Neural crest cell (in vitro differentiated cells): Measurements from ENCODE around the gene TOR1AIP1. TPM values are rescaled to one million over a fixed set of nuclear protein-coding genes. Genes with fewer than 3 reads are reported as not detected.

Source experiments
- DNase-seq: peaks from one replicate; pipeline ENCODE4 v3.0.0; 2021; ENCODE audit warnings: low read depth, mixed read lengths, low spot score
- H3K27ac Mint-ChIP-seq: one replicate; pipeline ENCODE4 v1.8.0; 2021; ENCODE audit warnings: mild to moderate bottlenecking, mixed read lengths; ENCODE audit not compliant: unreplicated experiment
- H3K27me3 Mint-ChIP-seq: 2 replicates; pipeline ENCODE4 v1.8.0; 2021; ENCODE audit warnings: low read depth, mild to moderate bottlenecking, mixed read lengths
- H3K36me3 Mint-ChIP-seq: 2 replicates; pipeline ENCODE4 v1.8.0; 2021; ENCODE audit warnings: low read depth, mild to moderate bottlenecking, mixed read lengths
- H3K4me1 Mint-ChIP-seq: 2 replicates; pipeline ENCODE4 v1.8.0; 2021; ENCODE audit warnings: mixed read lengths
- H3K4me3 Mint-ChIP-seq: one replicate; pipeline ENCODE4 v1.8.0; 2021; ENCODE audit warnings: mild to moderate bottlenecking, mixed read lengths
- H3K9me3 Mint-ChIP-seq: 2 replicates; pipeline ENCODE4 v1.8.0; 2021; ENCODE audit warnings: mixed read lengths
- CTCF ChIP-seq: fragments of 200-600 bp; sonication (generic); conservative IDR thresholded peaks from 2 replicates; pipeline ENCODE4 v1.5.0; 2021; ENCODE audit warnings: antibody characterized with exemption, mild to moderate bottlenecking
- total RNA-seq: library from RNA; stranded (reverse); gene quantifications from 2 replicates; pipeline ENCODE4 v1.2.1, GENCODE V29; 2021

TOR1AIP1 gene
- total RNA-seq, 1 donor from 2014 or later, result 22.1 TPM

DNA sequence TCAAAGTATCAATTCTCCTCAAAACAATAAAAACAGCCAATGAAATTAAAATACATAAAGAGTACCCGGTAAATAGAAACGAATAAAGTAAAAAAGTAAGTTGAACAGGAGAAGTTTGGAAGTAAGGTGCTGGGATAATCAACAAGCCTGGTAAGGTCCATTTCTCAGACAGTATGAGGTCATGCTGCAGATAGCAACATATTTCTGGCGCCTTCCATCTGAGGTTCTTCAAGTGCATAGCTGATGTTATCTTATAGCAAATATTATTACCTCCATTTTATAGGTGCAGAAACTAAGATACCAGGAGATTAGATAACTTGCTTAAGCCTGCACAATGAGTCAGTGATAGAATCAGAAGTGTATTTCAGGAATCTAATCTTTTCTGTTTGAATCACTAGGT, 48.8 kb downstream of the TOR1AIP1 start:
- Mint-ChIP-seq H3K27ac (no peak overlapping the region), H3K4me1 (no peaks in the 10 kb centered on the region), H3K9me3 (no peaks in the 10 kb centered on the region), H3K36me3 (no peaks in the 10 kb centered on the region), H3K27me3 (no peaks in the 10 kb centered on the region), H3K4me3 (no peak overlapping the region)
- no peak for DNase-seq
- no peak for TF ChIP-seq CTCF

DNA sequence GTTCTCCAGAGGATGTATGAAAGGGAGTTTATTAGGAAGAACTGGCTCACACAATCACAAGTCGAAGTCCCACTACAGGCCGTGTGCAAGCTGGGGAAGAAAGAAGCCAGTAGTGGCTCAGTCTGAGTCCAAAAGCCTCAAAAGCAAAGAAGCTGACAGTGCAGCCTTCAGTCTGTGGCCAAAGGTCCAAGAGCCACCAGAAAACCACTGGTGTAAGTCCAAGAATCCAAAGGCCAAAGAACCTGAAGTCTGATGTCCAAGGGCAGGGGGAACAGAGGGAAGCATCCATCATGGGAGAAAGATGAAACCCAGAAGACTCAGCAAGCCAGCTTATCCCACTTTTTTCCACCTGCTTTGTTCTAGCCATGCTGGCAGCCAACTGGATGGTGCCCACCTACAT, 51.1 kb downstream of the TOR1AIP1 start:
- no peaks in the 10 kb centered on the region for H3K9me3 Mint-ChIP-seq
- no peaks in the 10 kb centered on the region for H3K36me3 Mint-ChIP-seq
- no peaks in the 10 kb centered on the region for H3K4me1 Mint-ChIP-seq
- no peak for DNase-seq
- no peak overlapping the region for H3K27ac Mint-ChIP-seq
- H3K27me3 Mint-ChIP-seq, result no peaks in the 10 kb centered on the region
- H3K4me3 Mint-ChIP-seq, result no peak overlapping the region
- no peak for TF ChIP-seq CTCF

DNA sequence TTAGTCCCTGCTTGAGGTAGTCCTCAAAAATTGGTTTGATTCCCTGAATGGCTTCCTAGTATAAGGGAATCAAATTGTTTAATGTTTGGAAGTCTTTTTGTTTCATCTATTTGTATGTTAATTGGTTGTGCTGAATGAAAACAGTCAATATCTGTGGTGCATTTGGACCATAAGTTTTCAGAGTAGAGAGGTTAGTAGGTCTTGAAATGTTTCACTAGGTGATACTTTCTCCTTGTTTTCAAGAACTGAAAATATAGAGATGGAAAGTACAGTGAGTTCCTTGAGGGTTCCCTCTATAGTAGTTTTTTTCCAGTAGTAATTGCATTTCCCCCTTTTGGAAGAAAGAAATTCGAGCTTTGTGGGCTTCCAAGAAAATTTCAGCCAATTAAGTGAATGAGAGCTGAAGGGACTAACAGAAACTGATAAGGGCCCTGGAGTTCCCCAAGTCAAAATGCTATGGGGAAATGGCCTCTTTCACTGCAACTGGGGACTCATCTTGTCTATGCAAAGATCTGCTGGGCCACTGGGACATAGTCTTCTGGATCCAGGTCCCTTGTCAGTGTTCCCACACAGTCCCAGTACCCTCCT, 53.9 kb downstream of the TOR1AIP1 start:
- no peaks in the 10 kb centered on the region for H3K9me3 Mint-ChIP-seq
- H3K4me1 Mint-ChIP-seq, result no peaks in the 10 kb centered on the region
- no peaks in the 10 kb centered on the region for H3K36me3 Mint-ChIP-seq
- H3K4me3 Mint-ChIP-seq, result no peak overlapping the region
- H3K27me3 Mint-ChIP-seq, result no peaks in the 10 kb centered on the region
- no peak for TF ChIP-seq CTCF
- H3K27ac Mint-ChIP-seq, result no peak overlapping the region
- DNase-seq, result no peak

- no peak for TF ChIP-seq CTCF
- H3K27ac Mint-ChIP-seq, result no peak overlapping the region
- no peaks in the 10 kb centered on the region for H3K4me1 Mint-ChIP-seq
- no peak for DNase-seq
- no peaks in the 10 kb centered on the region for H3K9me3 Mint-ChIP-seq
- H3K36me3 Mint-ChIP-seq, result no peaks in the 10 kb centered on the region
- no peak overlapping the region for H3K4me3 Mint-ChIP-seq
- no peaks in the 10 kb centered on the region for H3K27me3 Mint-ChIP-seq
Measured at GRCh38 chr1:179937668-179938254, 55.7 kb downstream of the TOR1AIP1 start.

- DNase-seq, result no peak
- Mint-ChIP-seq H3K36me3 (no peaks in the 10 kb centered on the region), H3K27me3 (no peaks in the 10 kb centered on the region), H3K9me3 (no peaks in the 10 kb centered on the region), H3K4me1 (no peaks in the 10 kb centered on the region), H3K27ac (no peak overlapping the region), H3K4me3 (no peak overlapping the region)
- no peak for TF ChIP-seq CTCF
Measured at GRCh38 chr1:179938752-179939151, 56.7 kb downstream of the TOR1AIP1 start.
